SK-N-SH (cell line): ENCODE measurements around the gene SETD1B. TPM values are rescaled to one million over a fixed set of nuclear protein-coding genes. Genes with fewer than 3 reads are reported as not detected.

Experiments
- CTCF ChIA-PET: fragments of 300-600, 350-600 bp; formaldehyde crosslinking; extraction: SDS; loops from one replicate; lab custom pipeline; 2021; lab: Yijun Ruan, JAX
- POLR2A ChIA-PET: fragments of 350-600 bp; sonication (Branson Sonifier 250); formaldehyde crosslinking; extraction: SDS; loops from one replicate; lab custom pipeline; 2020; ENCODE audit warnings: antibody characterized with exemption, inconsistent platforms; lab: Yijun Ruan, JAX
- DNase-seq: peaks from one replicate; pipeline ENCODE4 v3.0.0; 2012
- H2AFZ ChIP-seq: fragments of 200-600 bp; sonication (generic); 2 replicates; pipeline ENCODE4 v1.8.1; 2016; ENCODE audit warnings: antibody characterized with exemption, mild to moderate bottlenecking, low read depth
- H3F3A ChIP-seq: fragments of 200-600 bp; sonication (generic); replicated peaks from 2 replicates; pipeline ENCODE3; 2016; ENCODE audit warnings: antibody characterized with exemption, mild to moderate bottlenecking; ENCODE audit not compliant: insufficient read depth
- H3K27ac ChIP-seq, 2 experiments: fragments of 200-500 bp in 1 of 2; fragments of 200-600 bp in 1 of 2; sonication (Bioruptor generic) in 1 of 2; sonication (generic), shearing (Covaris generic) in 1 of 2; 2 replicates each; pipeline versions ENCODE4 v1.5.1 to v1.6.1; 2014 to 2016; ENCODE audit warnings: low read depth in 2 of 2, inconsistent platforms in 1 of 2, low read length in 1 of 2, mild to moderate bottlenecking in 1 of 2, mixed read lengths in 1 of 2
- H3K27me3 ChIP-seq: fragments of 200-600 bp; sonication (generic), shearing (Covaris generic); 2 replicates; pipeline ENCODE4 v1.6.1; 2016; ENCODE audit warnings: mixed run types; ENCODE audit not compliant: insufficient read depth
- H3K36me3 ChIP-seq, 2 experiments: fragments of 200-500 bp in 1 of 2; fragments of 200-600 bp in 1 of 2; sonication (Bioruptor generic) in 1 of 2; sonication (generic) in 1 of 2; replicated peaks in 1 of 2; 2 replicates each; pipeline versions ENCODE3 to v1.5.1; 2014 to 2016; ENCODE audit warnings: low read length in 1 of 2, mild to moderate bottlenecking in 1 of 2; ENCODE audit not compliant: insufficient read depth in 2 of 2, control insufficient read depth in 1 of 2
- H3K4me1 ChIP-seq, 2 experiments: fragments of 200-500 bp in 1 of 2; fragments of 200-600 bp in 1 of 2; sonication (Bioruptor generic) in 1 of 2; sonication (generic), shearing (Covaris generic) in 1 of 2; 2 replicates each; pipeline versions ENCODE4 v1.5.1 to v1.6.1; 2014 to 2016; ENCODE audit warnings: low read depth in 1 of 2, low read length in 1 of 2, mixed run types in 1 of 2; ENCODE audit not compliant: insufficient read depth in 2 of 2, control insufficient read depth in 1 of 2
- H3K4me2 ChIP-seq: fragments of 200-600 bp; sonication (generic), shearing (Covaris generic); 2 replicates; pipeline ENCODE4 v1.6.1; 2017; ENCODE audit warnings: mixed run types
- H3K4me3 ChIP-seq, 2 experiments: fragments of 200-500 bp in 1 of 2; fragments of 200-600 bp in 1 of 2; sonication (Bioruptor generic) in 1 of 2; sonication (generic), shearing (Covaris generic) in 1 of 2; 2 replicates each; pipeline versions ENCODE4 v1.5.1 to v1.8.1; 2014 to 2016; ENCODE audit warnings: low read depth in 2 of 2, inconsistent platforms in 1 of 2, low read length in 1 of 2, mild to moderate bottlenecking in 1 of 2, mixed read lengths in 1 of 2, moderate library complexity in 1 of 2
- H3K79me2 ChIP-seq: fragments of 200-600 bp; sonication (generic); 2 replicates; pipeline ENCODE4 v1.8.1; 2017; ENCODE audit warnings: mild to moderate bottlenecking; ENCODE audit not compliant: insufficient read depth
- H3K9ac ChIP-seq: fragments of 200-600 bp; sonication (generic); 2 replicates; pipeline ENCODE4 v1.6.1; 2017; ENCODE audit warnings: mixed run types
- H3K9me2 ChIP-seq: fragments of 200-600 bp; sonication (generic); 2 replicates; pipeline ENCODE4 v1.6.1; 2017; ENCODE audit warnings: mixed run types
- H3K9me3 ChIP-seq: fragments of 200-600 bp; sonication (generic); 2 replicates; pipeline ENCODE4 v1.6.1; 2017; ENCODE audit warnings: mixed run types, mild to moderate bottlenecking, moderate library complexity
- H4K20me1 ChIP-seq: fragments of 200-600 bp; sonication (generic); 2 replicates; pipeline ENCODE4 v1.6.1; 2017; ENCODE audit warnings: mild to moderate bottlenecking, mixed run types; ENCODE audit not compliant: insufficient read depth
- ELF1 ChIP-seq: IDR thresholded peaks from 2 replicates; pipeline ENCODE4 v1.4.0; 2012
- EP300 ChIP-seq, 2 experiments: IDR thresholded peaks; 2 replicates each; pipeline versions ENCODE4 v1.4.0 to v1.6.1; 2012; ENCODE audit warnings: borderline replicate concordance in 1 of 2, low read depth in 1 of 2, low read length in 1 of 2
- EZH2phosphoT487 ChIP-seq: fragments of 200-600 bp; sonication (generic); IDR thresholded peaks from 2 replicates; pipeline ENCODE4 v1.6.1; 2017; ENCODE audit warnings: low read depth, mixed run types, mild to moderate bottlenecking, antibody characterized with exemption, moderate library complexity, borderline replicate concordance
- FOXM1 ChIP-seq: IDR thresholded peaks from 2 replicates; pipeline ENCODE4 v1.4.0; 2012; ENCODE audit warnings: low read depth, mild to moderate bottlenecking
- GABPA ChIP-seq: IDR thresholded peaks from 2 replicates; pipeline ENCODE4 v1.4.0; 2012; ENCODE audit warnings: low read depth, mild to moderate bottlenecking
- MAX ChIP-seq: IDR thresholded peaks from 2 replicates; pipeline ENCODE4 v1.4.0; 2012; ENCODE audit warnings: low read depth
- MEF2A ChIP-seq: IDR thresholded peaks from 2 replicates; pipeline ENCODE4 v1.4.0; 2012; ENCODE audit warnings: low read depth, borderline replicate concordance
- MXI1 ChIP-seq: IDR thresholded peaks from 2 replicates; pipeline ENCODE4 v1.6.1; 2012; ENCODE audit warnings: mild to moderate bottlenecking, low read depth, low read length, improper control_type of control experiment
- NRF1 ChIP-seq: IDR thresholded peaks from 2 replicates; pipeline ENCODE4 v1.6.1; 2012; ENCODE audit warnings: low read depth, mild to moderate bottlenecking, low read length
- POLR2AphosphoS5 ChIP-seq: IDR thresholded peaks from 2 replicates; pipeline ENCODE4 v1.6.1; 2012; ENCODE audit warnings: low read depth, low read length
- RCOR1 ChIP-seq: fragments of 150-350 bp; IDR thresholded peaks from 2 replicates; pipeline ENCODE4 v1.6.1; 2017; ENCODE audit warnings: antibody characterized with exemption, low read length
- SIN3A ChIP-seq: IDR thresholded peaks from 2 replicates; pipeline ENCODE4 v1.6.1; 2012; ENCODE audit warnings: low read depth, mild to moderate bottlenecking, low read length, moderate library complexity, borderline replicate concordance
- TAF1 ChIP-seq: IDR thresholded peaks from 2 replicates; pipeline ENCODE4 v1.6.1; 2012; ENCODE audit warnings: low read depth, mild to moderate bottlenecking, low read length, moderate library complexity, borderline replicate concordance
- TCF12 ChIP-seq: IDR thresholded peaks from 2 replicates; pipeline ENCODE4 v1.4.0; 2012
- USF1 ChIP-seq: IDR thresholded peaks from 2 replicates; pipeline ENCODE4 v1.4.0; 2012; ENCODE audit warnings: low read depth, borderline replicate concordance
- YY1 ChIP-seq: IDR thresholded peaks from 2 replicates; pipeline ENCODE4 v1.4.0; 2012; ENCODE audit warnings: low read depth, mild to moderate bottlenecking
- WGBS: methylation state at CpG from one replicate; pipeline ENCODE4 v1.1.6; 2017; ENCODE audit warnings: low lambda C conversion rate; 5-methylcytosine and 5-hydroxymethylcytosine counted together
- polyA plus RNA-seq, 3 experiments: library from polyadenylated mRNA; depleted of rRNA; stranded (reverse); fragments of >200 nt; gene quantifications; 2 replicates each; pipeline ENCODE4 v1.2.3, GENCODE V29; 2012
- TF ChIP-seq, protein P1 (sequence below): IDR thresholded peaks from 2 replicates; pipeline ENCODE4 v1.6.1; 2012; ENCODE audit warnings: mild to moderate bottlenecking, low read depth, low read length, moderate library complexity

SETD1B gene
- polyA plus RNA-seq, 1 of the 3 experiments (the other 2 are of a cell fraction): 2.0 TPM

- POLR2A ChIA-PET: interaction anchor here (1.0 to 2.8 kb wide), 3 partner anchors 11 to 45 kb away, joined by 3 to 15 read pairs (median 3); no protein-coding TSS in a partner anchor
- no peaks in the 10 kb centered on the region for H3K9me2 ChIP-seq
- TF ChIP-seq FOXM1 (no peak), MAX (no peak), MXI1 (no peak), EZH2phosphoT487 (no peak), SIN3A (no peak), RCOR1 (no peak), MEF2A (no peak), TCF12 (no peak)
Measured at GRCh38 chr12:121827351-121828099, 23.7 kb downstream of the SETD1B start.

GRCh38 chr12:121828306-121828705, 24.5 kb downstream of the SETD1B start:
- H4K20me1 ChIP-seq: no peaks in the 10 kb centered on the region
- no peak overlapping the region for H3K4me3 ChIP-seq
- peaks cover 27 to 47% of the 10 kb centered on the region in 2 experiments for H3K36me3 ChIP-seq
- no peaks in the 10 kb centered on the region for H3K9me3 ChIP-seq
- no peak overlapping the region for H3K27ac ChIP-seq
- TF ChIP-seq POLR2AphosphoS5 (no peak), USF1 (no peak), EP300 (IDR thresholded peaks at IDR 0.05; ENCODE audit: borderline replicate concordance in 1 of 2, low read depth in 1 of 2, low read length in 1 of 2) (peak in 1 of 2 experiments; percentile 16; a peak in 1 of 4 replicates), MEF2A (no peak), TCF12 (no peak), NRF1 (no peak), GABPA (no peak), ELF1 (no peak), TAF1 (no peak), MXI1 (0 out of 2 replicates have a peak, but pooled peaks have one; percentile 17), YY1 (no peak)
- TF ChIP-seq, protein P1, sequence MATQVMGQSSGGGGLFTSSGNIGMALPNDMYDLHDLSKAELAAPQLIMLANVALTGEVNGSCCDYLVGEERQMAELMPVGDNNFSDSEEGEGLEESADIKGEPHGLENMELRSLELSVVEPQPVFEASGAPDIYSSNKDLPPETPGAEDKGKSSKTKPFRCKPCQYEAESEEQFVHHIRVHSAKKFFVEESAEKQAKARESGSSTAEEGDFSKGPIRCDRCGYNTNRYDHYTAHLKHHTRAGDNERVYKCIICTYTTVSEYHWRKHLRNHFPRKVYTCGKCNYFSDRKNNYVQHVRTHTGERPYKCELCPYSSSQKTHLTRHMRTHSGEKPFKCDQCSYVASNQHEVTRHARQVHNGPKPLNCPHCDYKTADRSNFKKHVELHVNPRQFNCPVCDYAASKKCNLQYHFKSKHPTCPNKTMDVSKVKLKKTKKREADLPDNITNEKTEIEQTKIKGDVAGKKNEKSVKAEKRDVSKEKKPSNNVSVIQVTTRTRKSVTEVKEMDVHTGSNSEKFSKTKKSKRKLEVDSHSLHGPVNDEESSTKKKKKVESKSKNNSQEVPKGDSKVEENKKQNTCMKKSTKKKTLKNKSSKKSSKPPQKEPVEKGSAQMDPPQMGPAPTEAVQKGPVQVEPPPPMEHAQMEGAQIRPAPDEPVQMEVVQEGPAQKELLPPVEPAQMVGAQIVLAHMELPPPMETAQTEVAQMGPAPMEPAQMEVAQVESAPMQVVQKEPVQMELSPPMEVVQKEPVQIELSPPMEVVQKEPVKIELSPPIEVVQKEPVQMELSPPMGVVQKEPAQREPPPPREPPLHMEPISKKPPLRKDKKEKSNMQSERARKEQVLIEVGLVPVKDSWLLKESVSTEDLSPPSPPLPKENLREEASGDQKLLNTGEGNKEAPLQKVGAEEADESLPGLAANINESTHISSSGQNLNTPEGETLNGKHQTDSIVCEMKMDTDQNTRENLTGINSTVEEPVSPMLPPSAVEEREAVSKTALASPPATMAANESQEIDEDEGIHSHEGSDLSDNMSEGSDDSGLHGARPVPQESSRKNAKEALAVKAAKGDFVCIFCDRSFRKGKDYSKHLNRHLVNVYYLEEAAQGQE: no peak
- POLR2A ChIA-PET: interaction anchor here (1.0 to 2.8 kb wide), 2 partner anchors 10 to 44 kb away, joined by 3 to 15 read pairs; no protein-coding TSS in a partner anchor
- CTCF ChIA-PET: interaction anchor here (0.7 to 11.0 kb wide), 9 partner anchors 8 to 118 kb away, joined by 3 to 92 read pairs (median 5); partner anchors contain the start of genes PSMD9 and RHOF
- H3K27me3 ChIP-seq: no peaks in the 10 kb centered on the region
- no peak overlapping the region for H2AFZ ChIP-seq
- H3K9me2 ChIP-seq: no peaks in the 10 kb centered on the region
- DNase-seq: peak; percentile 52
- peaks cover 16% of the 10 kb centered on the region for H3F3A ChIP-seq
- no peak overlapping the region for H3K9ac ChIP-seq
- no peak overlapping the region for H3K4me2 ChIP-seq
- H3K79me2 ChIP-seq: no peaks in the 10 kb centered on the region
- H3K4me1 ChIP-seq: peaks cover 0 to 4% of the 10 kb centered on the region in 2 experiments; a peak in 1 of 4 replicates
- WGBS: 93% methylated on average over 8 of the region's 8 CpGs

More at GRCh38 chr12:121827351-121828099, 23.7 kb downstream of the SETD1B start:
- DNase-seq: no peak
- Histone ChIP-seq H3K27me3 (no peaks in the 10 kb centered on the region), H3K4me2 (no peak overlapping the region), H3F3A (peaks cover 10% of the 10 kb centered on the region), H4K20me1 (no peaks in the 10 kb centered on the region), H3K27ac (no peak overlapping the region), H3K4me1 (peaks cover 0 to 4% of the 10 kb centered on the region in 2 experiments; a peak in 1 of 4 replicates), H3K9ac (no peak overlapping the region), H2AFZ (no peak overlapping the region), H3K4me3 (no peak overlapping the region), H3K9me3 (no peaks in the 10 kb centered on the region), H3K79me2 (no peaks in the 10 kb centered on the region), H3K36me3 (peaks cover 25 to 50% of the 10 kb centered on the region in 2 experiments)
- WGBS: 95% methylated on average over 30 of the region's 48 CpGs
- CTCF ChIA-PET: interaction anchor here (0.7 to 11.0 kb wide), 8 partner anchors 9 to 61 kb away, joined by 3 to 92 read pairs (median 8); partner anchors contain the start of genes PSMD9 and RHOF
